MM.1S (cell line): ENCODE results near the gene CCL25.

Experiments
- EZH2phosphoT487 ChIP-seq: fragments of 300-600 bp; sonication (generic); IDR thresholded peaks from 2 replicates; pipeline ENCODE4 v1.6.1; 2018; ENCODE audit warnings: antibody characterized with exemption, low read length
- TF ChIP-seq, protein P1 (sequence below): fragments of 300-600 bp; sonication (generic); IDR thresholded peaks from 2 replicates; pipeline ENCODE4 v1.5.1; 2016; ENCODE audit warnings: antibody characterized with exemption, low read length, mixed read lengths

DNA sequence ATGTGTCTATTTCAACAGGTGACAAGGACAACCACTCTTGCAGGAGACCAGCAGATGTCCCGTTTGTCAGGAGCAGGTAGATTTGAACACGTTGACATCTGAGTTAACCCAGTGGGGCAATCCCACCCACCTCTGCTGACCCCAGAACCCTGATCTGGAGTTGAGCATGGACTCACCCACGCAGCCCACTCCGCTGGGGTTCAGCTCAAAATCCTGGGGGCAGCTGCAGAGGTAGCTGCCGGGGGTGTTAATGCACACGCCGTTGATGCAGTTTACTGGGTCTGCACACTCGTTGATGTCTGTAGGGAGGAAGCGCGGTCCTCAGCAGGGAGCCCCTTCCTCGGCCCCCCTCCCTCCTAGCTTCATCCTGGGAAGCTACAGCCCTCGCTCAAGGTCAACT lies 56.9 kb downstream of the CCL25 start:
- TF ChIP-seq, protein P1, sequence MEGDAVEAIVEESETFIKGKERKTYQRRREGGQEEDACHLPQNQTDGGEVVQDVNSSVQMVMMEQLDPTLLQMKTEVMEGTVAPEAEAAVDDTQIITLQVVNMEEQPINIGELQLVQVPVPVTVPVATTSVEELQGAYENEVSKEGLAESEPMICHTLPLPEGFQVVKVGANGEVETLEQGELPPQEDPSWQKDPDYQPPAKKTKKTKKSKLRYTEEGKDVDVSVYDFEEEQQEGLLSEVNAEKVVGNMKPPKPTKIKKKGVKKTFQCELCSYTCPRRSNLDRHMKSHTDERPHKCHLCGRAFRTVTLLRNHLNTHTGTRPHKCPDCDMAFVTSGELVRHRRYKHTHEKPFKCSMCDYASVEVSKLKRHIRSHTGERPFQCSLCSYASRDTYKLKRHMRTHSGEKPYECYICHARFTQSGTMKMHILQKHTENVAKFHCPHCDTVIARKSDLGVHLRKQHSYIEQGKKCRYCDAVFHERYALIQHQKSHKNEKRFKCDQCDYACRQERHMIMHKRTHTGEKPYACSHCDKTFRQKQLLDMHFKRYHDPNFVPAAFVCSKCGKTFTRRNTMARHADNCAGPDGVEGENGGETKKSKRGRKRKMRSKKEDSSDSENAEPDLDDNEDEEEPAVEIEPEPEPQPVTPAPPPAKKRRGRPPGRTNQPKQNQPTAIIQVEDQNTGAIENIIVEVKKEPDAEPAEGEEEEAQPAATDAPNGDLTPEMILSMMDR, result no peak
- TF ChIP-seq EZH2phosphoT487, result no peak
